HepG2 (cell line): Measurements from ENCODE around the gene PRM2. TPM values are rescaled to one million over a fixed set of nuclear protein-coding genes. Genes with fewer than 3 reads are reported as not detected.

Source experiments
- BCL3 ChIP-seq: sonication (generic); formaldehyde crosslinking; IDR thresholded peaks from 2 replicates; pipeline ENCODE4 v1.5.1; 2020; ENCODE audit warnings: mild to moderate bottlenecking, missing genetic modification reagents, moderate library complexity
- DMTF1 ChIP-seq: sonication (generic); formaldehyde crosslinking; IDR thresholded peaks from 2 replicates; pipeline ENCODE4 v1.4.0; 2020; ENCODE audit warnings: mild to moderate bottlenecking, missing genetic modification reagents
- GZF1 ChIP-seq: sonication (generic); formaldehyde crosslinking; IDR thresholded peaks from 2 replicates; pipeline ENCODE4 v1.5.1; 2020; ENCODE audit warnings: mild to moderate bottlenecking, missing genetic modification reagents
- HNF4A ChIP-seq: sonication (generic); formaldehyde crosslinking; IDR thresholded peaks from 2 replicates; pipeline ENCODE4 v1.4.0; 2020; ENCODE audit warnings: missing genetic modification reagents
- HNRNPH1 ChIP-seq: fragments of 200-400 bp; formaldehyde crosslinking; optimal IDR thresholded peaks from 2 replicates; pipeline ENCODE3; 2017; ENCODE audit warnings: mild to moderate bottlenecking, low read depth, low read length
- KDM5A ChIP-seq: fragments of 200-600 bp; sonication (generic); IDR thresholded peaks from 2 replicates; pipeline ENCODE4 v1.7.0; 2018; ENCODE audit warnings: antibody characterized with exemption, mild to moderate bottlenecking, low read length, borderline replicate concordance
- MAFF ChIP-seq: IDR thresholded peaks from 2 replicates; pipeline ENCODE4 v1.6.1; 2011; ENCODE audit warnings: low read depth, low read length, improper control_type of control experiment
- MBNL3 ChIP-seq: fragments of 250-450 bp; sonication (Bioruptor Pico); conservative IDR thresholded peaks from 2 replicates; pipeline ENCODE4 v1.8.0; 2022; ENCODE audit warnings: mild to moderate bottlenecking, inconsistent platforms
- MIER3 ChIP-seq: IDR thresholded peaks from 2 replicates; pipeline ENCODE4 v1.6.1; 2016; ENCODE audit warnings: missing compliant biosample characterization, borderline replicate concordance
- MYNN ChIP-seq: sonication (generic); formaldehyde crosslinking; IDR thresholded peaks from 2 replicates; pipeline ENCODE4 v1.4.0; 2020; ENCODE audit warnings: mild to moderate bottlenecking, low read depth, missing genetic modification reagents
- SMAD1 ChIP-seq: sonication (generic); formaldehyde crosslinking; IDR thresholded peaks from 2 replicates; pipeline ENCODE4 v1.4.0; 2020; ENCODE audit warnings: missing genetic modification reagents, low read depth, mild to moderate bottlenecking, borderline replicate concordance
- SP4 ChIP-seq: sonication (generic); formaldehyde crosslinking; IDR thresholded peaks from 2 replicates; pipeline ENCODE4 v1.8.1; 2023; ENCODE audit warnings: mild to moderate bottlenecking, missing genetic modification reagents
- TSC22D2 ChIP-seq: sonication (generic); formaldehyde crosslinking; IDR thresholded peaks from 2 replicates; pipeline ENCODE4 v1.5.1; 2020; ENCODE audit warnings: missing genetic modification reagents, mild to moderate bottlenecking, borderline replicate concordance
- ZNF121 ChIP-seq: sonication (generic); formaldehyde crosslinking; IDR thresholded peaks from 2 replicates; pipeline ENCODE4 v1.5.0; 2020; ENCODE audit warnings: mild to moderate bottlenecking, missing genetic modification reagents
- ZNF264 ChIP-seq: sonication (generic); formaldehyde crosslinking; IDR thresholded peaks from 2 replicates; pipeline ENCODE4 v1.4.0; 2020; ENCODE audit warnings: missing genetic modification reagents
- ZNF276 ChIP-seq: sonication (generic); formaldehyde crosslinking; IDR thresholded peaks from 2 replicates; pipeline ENCODE4 v1.4.0; 2020; ENCODE audit warnings: mild to moderate bottlenecking, low read depth, missing genetic modification reagents
- ZNF383 ChIP-seq: sonication (generic); formaldehyde crosslinking; IDR thresholded peaks from 2 replicates; pipeline ENCODE4 v1.4.0; 2020; ENCODE audit warnings: missing genetic modification reagents, mild to moderate bottlenecking, borderline replicate concordance
- ZNF619 ChIP-seq: sonication (generic); formaldehyde crosslinking; IDR thresholded peaks from 2 replicates; pipeline ENCODE4 v1.4.0; 2020; ENCODE audit warnings: mild to moderate bottlenecking, missing genetic modification reagents
- ZNF687 ChIP-seq: sonication (generic); formaldehyde crosslinking; IDR thresholded peaks from 2 replicates; pipeline ENCODE4 v1.5.1; 2020; ENCODE audit warnings: mild to moderate bottlenecking, missing genetic modification reagents, moderate library complexity
- polyA plus RNA-seq, 8 experiments: library from polyadenylated mRNA; depleted of rRNA in 3 of 8; stranded (reverse) in 7 of 8; unstranded in 1 of 8; fragments of >200 nt; fragmentation: Illumina TruSeq in 4 of 8; extraction: Trizol in 4 of 8; gene quantifications; 2 replicates each; pipeline versions ENCODE4 v1.2.1 to v1.2.3, GENCODE V29; 2011 to 2016; ENCODE audit warnings: low read depth in 4 of 8, missing spikeins in 1 of 8, mixed read lengths in 1 of 8; ENCODE audit not compliant: insufficient read depth in 1 of 8
- total RNA-seq, 5 experiments: library from RNA; depleted of rRNA; stranded (reverse); fragments of >200 nt; fragmentation: Illumina TruSeq; extraction: Trizol; gene quantifications; 2 replicates each; pipeline ENCODE4 v1.2.3, GENCODE V29; 2016; ENCODE audit warnings: low read depth in 1 of 5

PRM2 gene
- total and polyA plus RNA-seq, 2 of the 13 experiments (the other 11 are each of a cell fraction or from before 2014, with no cell fraction given): 0.54 TPM; not detected in 1

- TF ChIP-seq SMAD1 (CRISPR knock-in tag): no peak
- TF ChIP-seq DMTF1: peak; percentile 89; the same call in 1 of the 2 replicates
- no peak for TF ChIP-seq HNF4A (CRISPR knock-in tag)
- TF ChIP-seq KDM5A: no peak
- no peak; the same call in 1 of the 2 replicates for TF ChIP-seq GZF1 (CRISPR knock-in tag)
- peak; percentile 60 for TF ChIP-seq ZNF687
- TF ChIP-seq ZNF121: no peak
- TF ChIP-seq BCL3 (CRISPR knock-in tag): 0 out of 2 replicates have a peak, but pooled peaks have one; percentile 32
- no peak for TF ChIP-seq MBNL3 (CRISPR knock-in tag)
- no peak for TF ChIP-seq TSC22D2 (CRISPR knock-in tag)
- 0 out of 2 replicates have a peak, but pooled peaks have one; percentile 84 for TF ChIP-seq ZNF383 (CRISPR knock-in tag)
- TF ChIP-seq SP4 (CRISPR knock-in tag): no peak
- TF ChIP-seq ZNF619 (CRISPR knock-in tag): no peak
- no peak for TF ChIP-seq MYNN (CRISPR knock-in tag)
- no peak for TF ChIP-seq HNRNPH1
- TF ChIP-seq MIER3 (CRISPR knock-in tag): 0 out of 2 replicates have a peak, but pooled peaks have one; percentile 3
- TF ChIP-seq ZNF264 (CRISPR knock-in tag): no peak
- TF ChIP-seq MAFF: no peak
- no peak for TF ChIP-seq ZNF276
Measured at GRCh38 chr16:11307639-11308492, 31.6 kb upstream of the PRM2 start (continued).
